ENCODE results near the gene LXN. TPM values are rescaled to one million over a fixed set of nuclear protein-coding genes. Genes with fewer than 3 reads are reported as not detected.

Gene LXN
- total RNA-seq, 4 donors from 2014 or later, result 0.42 to 5.5 (median 2.2) TPM

DNA sequence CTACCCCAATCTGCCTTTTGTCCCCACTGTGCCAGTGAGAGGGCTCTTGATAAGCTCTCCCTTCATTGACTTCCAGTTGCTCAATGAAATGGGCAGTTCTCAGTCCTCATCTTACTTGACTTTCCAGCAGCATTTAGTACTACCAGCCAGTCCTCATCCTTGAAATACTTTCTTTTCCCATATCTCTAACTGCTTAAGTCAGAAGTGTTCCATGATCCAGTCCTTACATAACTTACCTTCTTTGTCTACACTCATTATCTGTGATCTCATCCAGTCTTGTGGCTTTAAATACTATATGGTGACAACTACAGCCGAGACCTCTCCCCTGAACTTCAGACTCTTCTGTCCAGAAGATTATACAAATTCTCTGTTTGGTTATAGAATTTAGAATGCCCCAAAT, 31.1 kb upstream of the LXN start:
- no peak for TF ChIP-seq CTCF (IDR thresholded peaks at IDR 0.05 in 4 of 5, conservative IDR thresholded peaks at IDR 0.05 in 1 of 5)
- no peak for TF ChIP-seq POLR2A (IDR thresholded peaks at IDR 0.05)
- intact Hi-C loops (cut with DNase I; ENCODE audit: low total_unique reads), result no loop called here
- peaks cover 0 to 5% of the 10 kb centered on the region in 2 donors for H3K36me3 ChIP-seq
- in situ Hi-C loops (cut with MboI; ENCODE audit: low sequenced_read_pairs in 4 of 4), result no loop called here
- no peaks in the 10 kb centered on the region for H3K4me1 ChIP-seq
- no peak for DNase-seq
- ATAC-seq, result no peak
- H3K9me3 ChIP-seq, result no peaks in the 10 kb centered on the region
- H3K4me3 ChIP-seq, result no peak overlapping the region
- no peak overlapping the region for H3K27ac ChIP-seq
- no peaks in the 10 kb centered on the region for H3K27me3 ChIP-seq

DNA sequence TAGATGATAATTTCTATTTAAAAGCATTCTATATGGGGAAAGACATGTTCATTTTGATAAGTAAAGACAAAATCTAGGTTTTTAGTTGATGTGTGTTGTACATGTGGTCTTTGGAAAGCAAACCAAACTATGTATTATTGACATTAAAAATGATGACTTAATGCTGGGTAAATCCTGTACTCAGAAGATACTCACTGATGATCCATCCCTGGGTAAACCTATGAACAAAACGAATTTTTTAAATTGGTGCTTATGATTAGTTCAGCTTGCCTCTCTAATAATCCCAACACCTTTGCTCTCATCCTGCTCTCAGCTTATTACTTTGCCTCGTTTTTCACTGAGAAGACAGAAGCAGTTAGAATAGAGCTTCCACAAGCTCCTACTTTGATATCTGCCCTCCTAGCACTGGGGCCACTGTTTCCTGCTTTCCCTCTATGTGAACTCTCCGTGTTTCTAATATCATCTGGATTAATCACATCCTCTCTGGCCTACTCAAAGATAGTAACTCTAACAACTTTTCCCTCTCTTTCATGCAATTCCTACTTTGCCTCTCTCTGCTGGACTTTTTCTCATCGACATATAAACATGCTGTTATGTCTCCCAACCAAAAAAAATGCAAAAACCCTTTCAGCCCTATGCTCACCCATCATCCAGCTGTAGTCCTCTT, 30.5 kb upstream of the LXN start:
- Histone ChIP-seq H3K27ac (no peak overlapping the region), H3K4me1 (no peaks in the 10 kb centered on the region), H3K9me3 (no peaks in the 10 kb centered on the region), H3K4me3 (no peak overlapping the region), H3K27me3 (no peaks in the 10 kb centered on the region), H3K36me3 (no peaks in the 10 kb centered on the region)
- in situ Hi-C loops (cut with MboI; ENCODE audit: low sequenced_read_pairs in 4 of 4), result no loop called here
- intact Hi-C loops (cut with DNase I; ENCODE audit: low total_unique reads), result no loop called here
- DNase-seq (no peak), ATAC-seq (no peak)
- TF ChIP-seq CTCF (IDR thresholded peaks at IDR 0.05 in 4 of 5, conservative IDR thresholded peaks at IDR 0.05 in 1 of 5) (no peak), POLR2A (IDR thresholded peaks at IDR 0.05) (no peak)

DNA sequence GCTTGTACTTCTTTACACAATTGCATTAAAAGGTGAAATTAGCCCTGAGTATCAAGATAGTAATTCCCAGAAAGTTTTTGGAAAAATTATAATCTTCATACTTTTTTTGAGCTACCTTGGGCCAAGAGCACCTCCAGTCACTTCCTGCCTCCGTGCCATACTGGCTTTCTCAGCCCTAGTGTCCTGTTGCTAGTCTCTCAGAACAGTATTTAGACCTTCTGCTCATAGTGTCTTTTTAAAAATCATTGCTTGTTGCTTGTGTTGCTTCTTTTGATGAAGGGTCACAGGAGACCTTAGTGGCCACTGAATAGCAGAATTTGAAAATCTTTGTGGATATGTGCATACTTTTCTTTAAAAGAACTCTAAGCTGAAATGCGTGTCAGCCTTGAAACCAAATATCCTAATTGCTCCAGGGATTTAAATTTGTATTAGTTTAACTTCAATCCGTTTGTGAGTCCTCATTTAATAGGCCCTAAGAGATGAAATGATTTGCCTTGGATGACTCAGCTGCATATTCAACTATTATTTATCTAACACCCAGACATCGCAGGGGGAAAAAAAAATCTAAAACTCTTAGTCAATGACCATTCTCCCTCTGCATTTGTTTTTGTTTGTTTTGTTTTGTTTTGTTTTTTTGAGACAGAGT, 29.1 kb upstream of the LXN start:
- Histone ChIP-seq H3K36me3 (no peaks in the 10 kb centered on the region), H3K4me3 (no peak overlapping the region), H3K27me3 (no peaks in the 10 kb centered on the region), H3K4me1 (no peaks in the 10 kb centered on the region), H3K27ac (no peak overlapping the region), H3K9me3 (no peaks in the 10 kb centered on the region)
- DNase-seq, result no peak
- in situ Hi-C loops (cut with MboI; ENCODE audit: low sequenced_read_pairs in 4 of 4) (no loop called here), intact Hi-C loops (cut with DNase I; ENCODE audit: low total_unique reads) (no loop called here)
- no peak for TF ChIP-seq POLR2A (IDR thresholded peaks at IDR 0.05)
- TF ChIP-seq CTCF (IDR thresholded peaks at IDR 0.05 in 4 of 5, conservative IDR thresholded peaks at IDR 0.05 in 1 of 5), result no peak
- no peak for ATAC-seq

GRCh38 chr3:158700559-158700958, 28.1 kb upstream of the LXN start:
- ATAC-seq (no peak), DNase-seq (no peak)
- Histone ChIP-seq H3K27me3 (no peaks in the 10 kb centered on the region), H3K4me3 (no peak overlapping the region), H3K36me3 (no peaks in the 10 kb centered on the region), H3K4me1 (no peaks in the 10 kb centered on the region), H3K9me3 (no peaks in the 10 kb centered on the region), H3K27ac (no peak overlapping the region)
- TF ChIP-seq CTCF (IDR thresholded peaks at IDR 0.05 in 4 of 5, conservative IDR thresholded peaks at IDR 0.05 in 1 of 5) (no peak), POLR2A (IDR thresholded peaks at IDR 0.05) (no peak)
- in situ Hi-C loops (cut with MboI; ENCODE audit: low sequenced_read_pairs in 4 of 4), result no loop called here
- intact Hi-C loops (cut with DNase I; ENCODE audit: low total_unique reads), result no loop called here

All from gastrocnemius medialis (tissue), 4 donors.